Amniotic epithelial cell (primary cell): ENCODE data around the gene CCL24.
A peak's percentile ranks its signal among the peaks of the same experiment; 100 is the strongest.
"Not testable (repeated sequence)": the region's sequence is repeated elsewhere in the genome, so short reads cannot be mapped to it uniquely, and the experiment has no call there.

Experiments used
- DNase-seq: peaks from one replicate; pipeline ENCODE4 v3.0.0-alpha.2; 2010; ENCODE audit warnings: low read depth

CCL24 gene

GRCh38 chr7:75813781-75814236 lies at the start of gene CCL24:
CCL24 (minus strand) TSS chr7:75813806; CDS start chr7:75813715, 91 bp downstream.
- no peak for DNase-seq

GRCh38 chr7:75861636-75862035 lies 48.0 kb upstream of the CCL24 start:
- peak; percentile 71 for DNase-seq

GRCh38 chr7:75858410-75858809 lies 44.8 kb upstream of the CCL24 start:
- no peak for DNase-seq

GRCh38 chr7:75856536-75856935 lies 42.9 kb upstream of the CCL24 start:
- no peak for DNase-seq

- peak; percentile 64 for DNase-seq
Measured at GRCh38 chr7:75854813-75855345, 41.3 kb upstream of the CCL24 start.

GRCh38 chr7:75854233-75854632 lies 40.6 kb upstream of the CCL24 start:
- DNase-seq, result peak; percentile 96

- DNase-seq, result no peak
Measured at GRCh38 chr7:75850235-75850634, 36.6 kb upstream of the CCL24 start.

- no peak for DNase-seq
Measured at GRCh38 chr7:75849573-75849972, 36.0 kb upstream of the CCL24 start.

- no peak for DNase-seq
Measured at GRCh38 chr7:75847707-75848106, 34.1 kb upstream of the CCL24 start.

GRCh38 chr7:75845132-75845531 lies 31.5 kb upstream of the CCL24 start:
- DNase-seq, result not testable (repeated sequence)

- DNase-seq, result no peak
Measured at GRCh38 chr7:75844158-75844557, 30.6 kb upstream of the CCL24 start.

- no peak for DNase-seq
Measured at GRCh38 chr7:75843613-75844116, 30.1 kb upstream of the CCL24 start.

GRCh38 chr7:75842836-75843446 lies 29.3 kb upstream of the CCL24 start:
- DNase-seq, result peak; percentile 97

GRCh38 chr7:75840029-75840428 lies 26.4 kb upstream of the CCL24 start:
- no peak for DNase-seq

- DNase-seq, result not testable (repeated sequence)
Measured at GRCh38 chr7:75838281-75838930, 24.8 kb upstream of the CCL24 start.

- no peak for DNase-seq
Measured at GRCh38 chr7:75836798-75837197, 23.2 kb upstream of the CCL24 start.

GRCh38 chr7:75835688-75836285 lies 22.2 kb upstream of the CCL24 start:
- DNase-seq, result peak; percentile 7

GRCh38 chr7:75833662-75834061 lies 20.1 kb upstream of the CCL24 start:
- DNase-seq, result peak; percentile 18

- DNase-seq, result no peak
Measured at GRCh38 chr7:75830978-75831377, 17.4 kb upstream of the CCL24 start.

GRCh38 chr7:75829656-75830055 lies 16.1 kb upstream of the CCL24 start:
- peak; percentile 72 for DNase-seq

- no peak for DNase-seq
Measured at GRCh38 chr7:75823198-75823910, 9.7 kb upstream of the CCL24 start.

- no peak for DNase-seq
Measured at GRCh38 chr7:75820688-75821087, 7.1 kb upstream of the CCL24 start.
